Measurements from ENCODE around the gene NTN1. TPM values are rescaled to one million over a fixed set of nuclear protein-coding genes. Genes with fewer than 3 reads are reported as not detected.

Gene NTN1
- total and polyA plus RNA-seq, 7 donors = 0.38 to 2.1 (median 0.85) TPM

GRCh38 chr17:9269350-9270035, 248.2 kb downstream of the NTN1 start:
- intact Hi-C loops (cut with DNase I) = loop anchor here in 1 of 2 donors (10.0 kb wide), 2 partner anchors 55 to 265 kb away; no protein-coding TSS in a partner anchor
- TF ChIP-seq CTCF (IDR thresholded peaks at IDR 0.05) = no peak
- H3K27me3 ChIP-seq (ENCODE audit: insufficient read depth in 3 of 3, low read length in 2 of 3) = no peaks in the 10 kb centered on the region

GRCh38 chr17:9270921-9271320, 249.6 kb downstream of the NTN1 start:
- no peak for TF ChIP-seq CTCF (IDR thresholded peaks at IDR 0.05)
- no peak overlapping the region for H3K27ac ChIP-seq
- H3K4me3 ChIP-seq = no peak overlapping the region
- no peaks in the 10 kb centered on the region for H3K4me1 ChIP-seq
- intact Hi-C loops (cut with DNase I) = loop anchor here in 1 of 2 donors (10.0 kb wide), 1 partner anchor 266 kb away; no protein-coding TSS in a partner anchor
- no peaks in the 10 kb centered on the region for H3K9me3 ChIP-seq
- H3K27me3 ChIP-seq (ENCODE audit: insufficient read depth in 3 of 3, low read length in 2 of 3) = no peaks in the 10 kb centered on the region
- DNase-seq (no peak), ATAC-seq (no peak)
- WGBS, 3 donors = 90 to 99% (median 90%) methylated on average over 9 of the region's 9 CpGs
- no peaks in the 10 kb centered on the region for H3K36me3 ChIP-seq (ENCODE audit: insufficient read depth in 1 of 2, low read depth in 1 of 2)

More at GRCh38 chr17:9269350-9270035, 248.2 kb downstream of the NTN1 start:
- Histone ChIP-seq H3K27ac (no peak overlapping the region), H3K4me1 (no peaks in the 10 kb centered on the region), H3K4me3 (no peak overlapping the region), H3K36me3 (ENCODE audit: insufficient read depth in 1 of 2, low read depth in 1 of 2) (no peaks in the 10 kb centered on the region), H3K9me3 (no peaks in the 10 kb centered on the region)
- 87 to 90% (median 89%) methylated on average over 7 of the region's 7 CpGs for WGBS, 3 donors
- no peak for DNase-seq
- no peak for ATAC-seq

GRCh38 chr17:9271989-9272388, 250.7 kb downstream of the NTN1 start:
- no peak for TF ChIP-seq CTCF (IDR thresholded peaks at IDR 0.05)
- Histone ChIP-seq H3K27ac (no peak overlapping the region), H3K36me3 (ENCODE audit: insufficient read depth in 1 of 2, low read depth in 1 of 2) (no peaks in the 10 kb centered on the region), H3K4me3 (no peak overlapping the region), H3K4me1 (no peaks in the 10 kb centered on the region), H3K27me3 (ENCODE audit: insufficient read depth in 3 of 3, low read length in 2 of 3) (no peaks in the 10 kb centered on the region), H3K9me3 (no peaks in the 10 kb centered on the region)
- no peak for DNase-seq
- intact Hi-C loops (cut with DNase I) = loop anchor here in 1 of 2 donors (10.0 kb wide), 1 partner anchor 267 kb away; no protein-coding TSS in a partner anchor
- no peak for ATAC-seq
- WGBS, 3 donors = 46 to 65% (median 55%) methylated on average over 8 of the region's 8 CpGs

GRCh38 chr17:9272501-9273200, 251.3 kb downstream of the NTN1 start:
- intact Hi-C loops (cut with DNase I) = loop anchor here in 1 of 2 donors (10.0 kb wide), 1 partner anchor 268 kb away; no protein-coding TSS in a partner anchor
- no peak overlapping the region for H3K4me3 ChIP-seq
- H3K9me3 ChIP-seq = no peaks in the 10 kb centered on the region
- no peaks in the 10 kb centered on the region for H3K27me3 ChIP-seq (ENCODE audit: insufficient read depth in 3 of 3, low read length in 2 of 3)
- no peak for TF ChIP-seq CTCF (IDR thresholded peaks at IDR 0.05)
- H3K4me1 ChIP-seq = no peaks in the 10 kb centered on the region
- ATAC-seq (no peak), DNase-seq (no peak)
- no peaks in the 10 kb centered on the region for H3K36me3 ChIP-seq (ENCODE audit: insufficient read depth in 1 of 2, low read depth in 1 of 2)
- WGBS, 3 donors = 78 to 87% (median 83%) methylated on average over 22 of the region's 22 CpGs
- H3K27ac ChIP-seq = no peak overlapping the region
